ENCODE measurements around the gene YWHAH. TPM values are rescaled to one million over a fixed set of nuclear protein-coding genes. Genes with fewer than 3 reads are reported as not detected.

The YWHAH gene
- total and polyA plus RNA-seq, 9 of the 15 experiments (the other 6 are each of a cell fraction or from before 2014, with no cell fraction given): 32.0 to 177 (median 114) TPM

DNA sequence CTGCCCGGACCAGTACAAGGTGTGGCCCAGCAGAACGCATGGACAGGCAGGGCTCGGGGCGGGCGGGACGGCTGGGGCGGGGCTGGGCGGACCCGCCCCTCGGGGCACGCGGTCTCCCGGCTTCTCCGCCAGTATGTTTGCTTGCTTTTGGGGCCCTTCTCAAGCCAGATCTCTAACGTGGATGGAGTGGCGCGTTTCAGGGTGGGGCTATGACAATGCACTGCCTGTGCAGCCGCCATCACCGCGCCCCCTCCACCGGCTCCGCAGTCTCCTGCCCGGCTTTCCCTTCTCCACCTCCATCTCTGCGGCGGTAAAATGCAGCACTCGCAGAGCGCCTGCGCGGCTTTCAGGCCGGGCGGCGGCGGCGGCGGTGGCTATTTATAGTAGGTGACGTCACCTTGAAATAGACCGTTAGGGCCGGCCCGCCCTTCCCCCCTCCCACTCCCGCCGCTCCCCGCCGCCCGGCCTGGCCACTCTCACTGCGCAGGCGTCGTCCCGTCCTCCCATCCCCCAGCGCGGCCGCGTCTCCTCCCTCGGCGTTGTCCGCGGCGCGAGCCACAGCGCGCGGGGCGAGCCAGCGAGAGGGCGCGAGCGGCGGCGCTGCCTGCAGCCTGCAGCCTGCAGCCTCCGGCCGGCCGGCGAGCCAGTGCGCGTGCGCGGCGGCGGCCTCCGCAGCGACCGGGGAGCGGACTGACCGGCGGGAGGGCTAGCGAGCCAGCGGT, at the start of gene YWHAH (continued):
- TF ChIP-seq, protein P1, sequence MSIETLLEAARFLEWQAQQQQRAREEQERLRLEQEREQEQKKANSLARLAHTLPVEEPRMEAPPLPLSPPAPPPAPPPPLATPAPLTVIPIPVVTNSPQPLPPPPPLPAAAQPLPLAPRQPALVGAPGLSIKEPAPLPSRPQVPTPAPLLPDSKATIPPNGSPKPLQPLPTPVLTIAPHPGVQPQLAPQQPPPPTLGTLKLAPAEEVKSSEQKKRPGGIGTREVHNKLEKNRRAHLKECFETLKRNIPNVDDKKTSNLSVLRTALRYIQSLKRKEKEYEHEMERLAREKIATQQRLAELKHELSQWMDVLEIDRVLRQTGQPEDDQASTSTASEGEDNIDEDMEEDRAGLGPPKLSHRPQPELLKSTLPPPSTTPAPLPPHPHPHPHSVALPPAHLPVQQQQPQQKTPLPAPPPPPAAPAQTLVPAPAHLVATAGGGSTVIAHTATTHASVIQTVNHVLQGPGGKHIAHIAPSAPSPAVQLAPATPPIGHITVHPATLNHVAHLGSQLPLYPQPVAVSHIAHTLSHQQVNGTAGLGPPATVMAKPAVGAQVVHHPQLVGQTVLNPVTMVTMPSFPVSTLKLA (conservative IDR thresholded peaks at IDR 0.05): peak; percentile 83 to 92
- TF ChIP-seq POLR2G (IDR thresholded peaks at IDR 0.05; ENCODE audit: low read depth, low read length) (peak; percentile 95), MAZ (CRISPR knock-in tag; conservative IDR thresholded peaks at IDR 0.05 in 1 of 2, IDR thresholded peaks at IDR 0.05 in 1 of 2) (peak in 1 of 2 experiments; percentile 69; a peak in 2 of 4 replicates), ZBTB7A (IDR thresholded peaks at IDR 0.05; ENCODE audit: borderline replicate concordance, control insufficient read depth, low read depth, low read length) (peak; percentile 45; the same call in 1 of the 2 replicates), PCBP1 (IDR thresholded peaks at IDR 0.05; ENCODE audit: low read depth, low read length, poor library complexity, severe bottlenecking) (peak; percentile 39), JUNB (CRISPR knock-in tag; conservative IDR thresholded peaks at IDR 0.05) (peak; percentile 66; the same call in 1 of the 2 replicates), SIN3B (IDR thresholded peaks at IDR 0.05; ENCODE audit: low read depth) (peak; percentile 29; the same call in 1 of the 2 replicates), ZNF146 (CRISPR knock-in tag; IDR thresholded peaks at IDR 0.05; ENCODE audit: unreplicated experiment) (no peak)
- TF ChIP-seq, protein P2, sequence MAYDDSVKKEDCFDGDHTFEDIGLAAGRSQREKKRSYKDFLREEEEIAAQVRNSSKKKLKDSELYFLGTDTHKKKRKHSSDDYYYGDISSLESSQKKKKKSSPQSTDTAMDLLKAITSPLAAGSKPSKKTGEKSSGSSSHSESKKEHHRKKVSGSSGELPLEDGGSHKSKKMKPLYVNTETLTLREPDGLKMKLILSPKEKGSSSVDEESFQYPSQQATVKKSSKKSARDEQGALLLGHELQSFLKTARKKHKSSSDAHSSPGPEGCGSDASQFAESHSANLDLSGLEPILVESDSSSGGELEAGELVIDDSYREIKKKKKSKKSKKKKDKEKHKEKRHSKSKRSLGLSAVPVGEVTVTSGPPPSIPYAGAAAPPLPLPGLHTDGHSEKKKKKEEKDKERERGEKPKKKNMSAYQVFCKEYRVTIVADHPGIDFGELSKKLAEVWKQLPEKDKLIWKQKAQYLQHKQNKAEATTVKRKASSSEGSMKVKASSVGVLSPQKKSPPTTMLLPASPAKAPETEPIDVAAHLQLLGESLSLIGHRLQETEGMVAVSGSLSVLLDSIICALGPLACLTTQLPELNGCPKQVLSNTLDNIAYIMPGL (CRISPR knock-in tag; IDR thresholded peaks at IDR 0.05): 0 out of 2 replicates have a peak, but pooled peaks have one; percentile 29
- TF ChIP-seq, protein P3, sequence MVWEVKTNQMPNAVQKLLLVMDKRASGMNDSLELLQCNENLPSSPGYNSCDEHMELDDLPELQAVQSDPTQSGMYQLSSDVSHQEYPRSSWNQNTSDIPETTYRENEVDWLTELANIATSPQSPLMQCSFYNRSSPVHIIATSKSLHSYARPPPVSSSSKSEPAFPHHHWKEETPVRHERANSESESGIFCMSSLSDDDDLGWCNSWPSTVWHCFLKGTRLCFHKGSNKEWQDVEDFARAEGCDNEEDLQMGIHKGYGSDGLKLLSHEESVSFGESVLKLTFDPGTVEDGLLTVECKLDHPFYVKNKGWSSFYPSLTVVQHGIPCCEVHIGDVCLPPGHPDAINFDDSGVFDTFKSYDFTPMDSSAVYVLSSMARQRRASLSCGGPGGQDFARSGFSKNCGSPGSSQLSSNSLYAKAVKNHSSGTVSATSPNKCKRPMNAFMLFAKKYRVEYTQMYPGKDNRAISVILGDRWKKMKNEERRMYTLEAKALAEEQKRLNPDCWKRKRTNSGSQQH (CRISPR knock-in tag; IDR thresholded peaks at IDR 0.05): no peak
- TF ChIP-seq, protein P4, sequence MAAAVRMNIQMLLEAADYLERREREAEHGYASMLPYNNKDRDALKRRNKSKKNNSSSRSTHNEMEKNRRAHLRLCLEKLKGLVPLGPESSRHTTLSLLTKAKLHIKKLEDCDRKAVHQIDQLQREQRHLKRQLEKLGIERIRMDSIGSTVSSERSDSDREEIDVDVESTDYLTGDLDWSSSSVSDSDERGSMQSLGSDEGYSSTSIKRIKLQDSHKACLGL (CRISPR knock-in tag; IDR thresholded peaks at IDR 0.05; ENCODE audit: borderline replicate concordance, poor library complexity, severe bottlenecking): no peak
- TF ChIP-seq, protein P5, sequence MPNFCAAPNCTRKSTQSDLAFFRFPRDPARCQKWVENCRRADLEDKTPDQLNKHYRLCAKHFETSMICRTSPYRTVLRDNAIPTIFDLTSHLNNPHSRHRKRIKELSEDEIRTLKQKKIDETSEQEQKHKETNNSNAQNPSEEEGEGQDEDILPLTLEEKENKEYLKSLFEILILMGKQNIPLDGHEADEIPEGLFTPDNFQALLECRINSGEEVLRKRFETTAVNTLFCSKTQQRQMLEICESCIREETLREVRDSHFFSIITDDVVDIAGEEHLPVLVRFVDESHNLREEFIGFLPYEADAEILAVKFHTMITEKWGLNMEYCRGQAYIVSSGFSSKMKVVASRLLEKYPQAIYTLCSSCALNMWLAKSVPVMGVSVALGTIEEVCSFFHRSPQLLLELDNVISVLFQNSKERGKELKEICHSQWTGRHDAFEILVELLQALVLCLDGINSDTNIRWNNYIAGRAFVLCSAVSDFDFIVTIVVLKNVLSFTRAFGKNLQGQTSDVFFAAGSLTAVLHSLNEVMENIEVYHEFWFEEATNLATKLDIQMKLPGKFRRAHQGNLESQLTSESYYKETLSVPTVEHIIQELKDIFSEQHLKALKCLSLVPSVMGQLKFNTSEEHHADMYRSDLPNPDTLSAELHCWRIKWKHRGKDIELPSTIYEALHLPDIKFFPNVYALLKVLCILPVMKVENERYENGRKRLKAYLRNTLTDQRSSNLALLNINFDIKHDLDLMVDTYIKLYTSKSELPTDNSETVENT (CRISPR knock-in tag; IDR thresholded peaks at IDR 0.05): peak; percentile 85
